ENCODE results near the gene TK2. TPM values are rescaled to one million over a fixed set of nuclear protein-coding genes. Genes with fewer than 3 reads are reported as not detected.

The TK2 gene
- total RNA-seq, 8 experiments from 2014 or later, result 7.1 to 38.4 (median 18.8) TPM

GRCh38 chr16:66552286-66553177, 2.6 kb upstream of the TK2 start, which contains the start of gene CKLF:
Gene CKLF, plus strand, starts transcription at chr16:66552576. Its CDS starts 140 bp downstream, at chr16:66552716.
- H3K4me3 ChIP-seq, result peak within 1 kb of the TSS; percentile 43 to 52 (median 49)
- ATAC-seq (replicated peaks in 6 of 8), result peak; percentile 53 to 82 (median 76)
- H3K4me1 ChIP-seq (replicated peaks in 1 of 2), result peaks cover 22 to 24% of the 10 kb centered on the region in 2 donors
- H3K27ac ChIP-seq, result peak within 1 kb of the TSS; percentile 79 to 84
- 0 to 29% (median 2%) methylated on average over 3 to 26 of the region's 63 CpGs; no CpG with 5 or more reads in 6 of the 10 experiments for WGBS, 10 experiments
- in situ Hi-C loops (cut with MboI; ENCODE audit: low pct_unique_long_range_greater_than_20kb in 2 of 9, low sequenced_read_pairs in 9 of 9, unreplicated experiment in 9 of 9), result loop anchor here in 1 of 9 experiments (25.0 kb wide), 1 partner anchor 140 kb away; no protein-coding TSS in a partner anchor

- peak in 4 of 8 experiments; percentile 0 to 5 (median 1) for ATAC-seq (replicated peaks in 6 of 8)
- Histone ChIP-seq H3K4me1 (replicated peaks in 1 of 2) (peaks cover 22 to 24% of the 10 kb centered on the region in 2 donors), H3K4me3 (peak overlapping the region; percentile 43 to 52 (median 49)), H3K27ac (peak overlapping the region; percentile 79 to 84)
- 0 to 100% (median 74%) methylated on average over 1 to 5 of the region's 8 CpGs; no CpG with 5 or more reads in 2 of the 10 experiments for WGBS, 10 experiments
- in situ Hi-C loops (cut with MboI; ENCODE audit: low pct_unique_long_range_greater_than_20kb in 2 of 9, low sequenced_read_pairs in 9 of 9, unreplicated experiment in 9 of 9), result loop anchor here in 1 of 9 experiments (25.0 kb wide), 1 partner anchor 140 kb away; no protein-coding TSS in a partner anchor
Observed at GRCh38 chr16:66551788-66552285, 1.9 kb upstream of the TK2 start.

GRCh38 chr16:66551348-66551759, 1.4 kb upstream of the TK2 start:
- Histone ChIP-seq H3K4me1 (replicated peaks in 1 of 2) (peaks cover 22 to 24% of the 10 kb centered on the region in 2 donors), H3K27ac (no peak overlapping the region), H3K4me3 (peak overlapping the region in 1 of 5 donors; percentile 51)
- WGBS, 10 experiments, result 36 to 100% (median 89%) methylated on average over 1 to 6 of the region's 6 CpGs; no CpG with 5 or more reads in 2 of the 10 experiments
- ATAC-seq (replicated peaks in 6 of 8), result peak in 1 of 8 experiments; percentile 1
- in situ Hi-C loops (cut with MboI; ENCODE audit: low pct_unique_long_range_greater_than_20kb in 2 of 9, low sequenced_read_pairs in 9 of 9, unreplicated experiment in 9 of 9), result loop anchor here in 1 of 9 experiments (25.0 kb wide), 1 partner anchor 139 kb away; no protein-coding TSS in a partner anchor

- no peak for ATAC-seq (replicated peaks in 6 of 8)
- H3K4me3 ChIP-seq, result peak overlapping the region; percentile 58 to 76 (median 67)
- no peak overlapping the region for H3K27ac ChIP-seq
- WGBS, 10 experiments, result 69 to 100% (median 89%) methylated on average over 1 to 9 of the region's 9 CpGs; no CpG with 5 or more reads in 2 of the 10 experiments
- in situ Hi-C loops (cut with MboI; ENCODE audit: low pct_unique_long_range_greater_than_20kb in 2 of 9, low sequenced_read_pairs in 9 of 9, unreplicated experiment in 9 of 9), result no loop called here
- peaks cover 22 to 24% of the 10 kb centered on the region in 2 donors for H3K4me1 ChIP-seq (replicated peaks in 1 of 2)
Observed at GRCh38 chr16:66548868-66549267, 1.1 kb downstream of the TK2 start.

- in situ Hi-C loops (cut with MboI; ENCODE audit: low pct_unique_long_range_greater_than_20kb in 2 of 9, low sequenced_read_pairs in 9 of 9, unreplicated experiment in 9 of 9), result no loop called here
- no peak for ATAC-seq (replicated peaks in 6 of 8)
- H3K4me3 ChIP-seq, result no peak overlapping the region
- H3K27ac ChIP-seq, result no peak overlapping the region
- 71 to 100% (median 100%) methylated on average over 1 to 3 of the region's 4 CpGs; no CpG with 5 or more reads in 5 of the 10 experiments for WGBS, 10 experiments
- H3K4me1 ChIP-seq (replicated peaks in 1 of 2), result peaks cover 17 to 20% of the 10 kb centered on the region in 2 donors
Observed at GRCh38 chr16:66548068-66548467, 1.9 kb downstream of the TK2 start.

- H3K4me1 ChIP-seq (replicated peaks in 1 of 2), result peaks cover 16 to 18% of the 10 kb centered on the region in 2 donors
- no peak overlapping the region for H3K27ac ChIP-seq
- in situ Hi-C loops (cut with MboI; ENCODE audit: low pct_unique_long_range_greater_than_20kb in 2 of 9, low sequenced_read_pairs in 9 of 9, unreplicated experiment in 9 of 9), result no loop called here
- WGBS, 10 experiments, result 80 to 100% (median 100%) methylated on average over 1 to 4 of the region's 5 CpGs; no CpG with 5 or more reads in 5 of the 10 experiments
- no peak for ATAC-seq (replicated peaks in 6 of 8)
- H3K4me3 ChIP-seq, result no peak overlapping the region
Observed at GRCh38 chr16:66547101-66547989, 2.6 kb downstream of the TK2 start.

GRCh38 chr16:66544016-66544757, 5.7 kb downstream of the TK2 start:
- Histone ChIP-seq H3K4me1 (replicated peaks in 1 of 2) (peaks cover 2 to 5% of the 10 kb centered on the region in 2 donors), H3K4me3 (no peak overlapping the region), H3K27ac (no peak overlapping the region)
- 40 to 91% (median 86%) methylated on average over 1 to 5 of the region's 7 CpGs for WGBS, 10 experiments
- no peak for ATAC-seq (replicated peaks in 6 of 8)
- in situ Hi-C loops (cut with MboI; ENCODE audit: low pct_unique_long_range_greater_than_20kb in 2 of 9, low sequenced_read_pairs in 9 of 9, unreplicated experiment in 9 of 9), result no loop called here

GRCh38 chr16:66543541-66543940, 6.4 kb downstream of the TK2 start:
- H3K27ac ChIP-seq, result no peak overlapping the region
- WGBS, 10 experiments, result 60 to 100% (median 79%) methylated on average over 1 to 3 of the region's 6 CpGs; no CpG with 5 or more reads in 5 of the 10 experiments
- no peak for ATAC-seq (replicated peaks in 6 of 8)
- no peaks in the 10 kb centered on the region for H3K4me1 ChIP-seq (replicated peaks in 1 of 2)
- H3K4me3 ChIP-seq, result no peak overlapping the region
- in situ Hi-C loops (cut with MboI; ENCODE audit: low pct_unique_long_range_greater_than_20kb in 2 of 9, low sequenced_read_pairs in 9 of 9, unreplicated experiment in 9 of 9), result no loop called here

GRCh38 chr16:66542396-66542795, 7.5 kb downstream of the TK2 start:
- Histone ChIP-seq H3K4me1 (replicated peaks in 1 of 2) (no peaks in the 10 kb centered on the region), H3K4me3 (no peak overlapping the region), H3K27ac (no peak overlapping the region)
- WGBS, 10 experiments, result 20 to 71% (median 50%) methylated on average over 1 to 3 of the region's 3 CpGs; no CpG with 5 or more reads in 7 of the 10 experiments
- in situ Hi-C loops (cut with MboI; ENCODE audit: low pct_unique_long_range_greater_than_20kb in 2 of 9, low sequenced_read_pairs in 9 of 9, unreplicated experiment in 9 of 9), result no loop called here
- ATAC-seq (replicated peaks in 6 of 8), result no peak

- no peak overlapping the region for H3K4me3 ChIP-seq
- H3K4me1 ChIP-seq (replicated peaks in 1 of 2), result no peaks in the 10 kb centered on the region
- 47 to 100% (median 78%) methylated on average over 1 to 15 of the region's 18 CpGs for WGBS, 10 experiments
- no peak overlapping the region for H3K27ac ChIP-seq
- ATAC-seq (replicated peaks in 6 of 8), result no peak
- in situ Hi-C loops (cut with MboI; ENCODE audit: low pct_unique_long_range_greater_than_20kb in 2 of 9, low sequenced_read_pairs in 9 of 9, unreplicated experiment in 9 of 9), result no loop called here
Observed at GRCh38 chr16:66541388-66542355, 8.2 kb downstream of the TK2 start.
